H1 (cell line): ENCODE results near the gene P3H3. TPM values are rescaled to one million over a fixed set of nuclear protein-coding genes. Genes with fewer than 3 reads are reported as not detected.

Experiments used
- CTCF ChIA-PET: fragments of 300-600 bp; sonication (Branson Sonifier 250); formaldehyde crosslinking; loops from one replicate; lab custom pipeline; 2021; ENCODE audit not compliant: partially characterized antibody; lab: Charles Lee
- POLR2A ChIA-PET: fragments of 300-600 bp; sonication (Branson Sonifier 250); formaldehyde crosslinking; loops from one replicate; lab custom pipeline; 2021; ENCODE audit warnings: inconsistent platforms; ENCODE audit not compliant: partially characterized antibody; lab: Charles Lee
- DNase-seq, 2 experiments: peaks; one replicate each; pipeline versions ENCODE4 v3.0.0 to v3.0.0-alpha.2; 2010 to 2022; ENCODE audit warnings: low spot score in 2 of 2, low read depth in 1 of 2, mixed read lengths in 1 of 2
- FAIRE-seq: peaks from 2 replicates; lab custom pipeline; 2011; peaks lifted over from hg19 to GRCh38; lab: Jason Lieb, UNC
- H2AFZ ChIP-seq: 2 replicates; pipeline ENCODE4 v1.8.1; 2012; ENCODE audit warnings: low read length, inconsistent platforms
- H2AK5ac ChIP-seq: 2 replicates; pipeline ENCODE4 v1.6.1; 2013; ENCODE audit warnings: low read depth, low read length
- H2BK120ac ChIP-seq: replicated peaks from 2 replicates; pipeline ENCODE3; 2013; ENCODE audit warnings: low read depth, low read length, inconsistent platforms
- H2BK12ac ChIP-seq: 2 replicates; pipeline ENCODE4 v1.6.1; 2013; ENCODE audit warnings: low read depth, low read length
- H2BK15ac ChIP-seq: 2 replicates; pipeline ENCODE4 v1.6.1; 2013; ENCODE audit warnings: low read length
- H2BK20ac ChIP-seq: 2 replicates; pipeline ENCODE4 v1.6.1; 2013; ENCODE audit warnings: low read length
- H2BK5ac ChIP-seq: 2 replicates; pipeline ENCODE4 v1.6.1; 2013; ENCODE audit warnings: low read depth, low read length
- H3K14ac ChIP-seq: 2 replicates; pipeline ENCODE4 v1.6.1; 2013; ENCODE audit warnings: inconsistent platforms; ENCODE audit not compliant: insufficient read length
- H3K18ac ChIP-seq: 2 replicates; pipeline ENCODE4 v1.6.1; 2013; ENCODE audit warnings: low read length; ENCODE audit errors: extremely low read depth
- H3K23ac ChIP-seq: 2 replicates; pipeline ENCODE4 v1.6.1; 2013; ENCODE audit warnings: inconsistent platforms; ENCODE audit not compliant: insufficient read length
- H3K23me2 ChIP-seq: 2 replicates; pipeline ENCODE4 v1.6.1; 2013; ENCODE audit warnings: low read depth, low read length
- H3K27ac ChIP-seq: 2 replicates; pipeline ENCODE4 v1.6.1; 2011; ENCODE audit warnings: low read depth, low read length, inconsistent platforms
- H3K27me3 ChIP-seq, 4 experiments: replicated peaks in 1 of 4; 1 replicate in 1 of 4; 2 replicates in 3 of 4; pipeline versions ENCODE4 v1.6.1 to v1.8.1; 2011 to 2013; ENCODE audit warnings: low read length in 3 of 4, mild to moderate bottlenecking in 3 of 4, inconsistent platforms in 2 of 4, mixed read lengths in 2 of 4, moderate library complexity in 1 of 4; ENCODE audit not compliant: control insufficient read depth in 3 of 4, insufficient read depth in 3 of 4; ENCODE audit errors: extremely low read depth in 1 of 4
- H3K36me3 ChIP-seq, 4 experiments: 2 replicates each; pipeline versions ENCODE4 v1.6.1 to v1.8.1; 2011 to 2013; ENCODE audit warnings: mild to moderate bottlenecking in 4 of 4, low read length in 3 of 4, moderate library complexity in 2 of 4, control low read depth in 1 of 4, inconsistent platforms in 1 of 4; ENCODE audit not compliant: insufficient read depth in 4 of 4, control insufficient read depth in 2 of 4
- H3K4ac ChIP-seq: replicated peaks from 2 replicates; pipeline ENCODE3; 2013; ENCODE audit warnings: low read length, low read depth, mixed read lengths, inconsistent platforms; ENCODE audit not compliant: insufficient read length
- H3K4me1 ChIP-seq, 4 experiments: replicated peaks in 1 of 4; 1 replicate in 1 of 4; 2 replicates in 3 of 4; pipeline versions ENCODE4 v1.6.1 to v1.8.1; 2011 to 2013; ENCODE audit warnings: low read length in 3 of 4, inconsistent platforms in 2 of 4, mixed read lengths in 1 of 4; ENCODE audit not compliant: insufficient read depth in 4 of 4, control insufficient read depth in 3 of 4
- H3K4me2 ChIP-seq, 2 experiments: 2 replicates each; pipeline versions ENCODE4 v1.6.1 to v1.8.1; 2011 to 2013; ENCODE audit warnings: low read depth in 2 of 2, low read length in 2 of 2, control low read depth in 1 of 2, inconsistent platforms in 1 of 2, mild to moderate bottlenecking in 1 of 2; ENCODE audit not compliant: insufficient read depth in 1 of 2
- H3K4me3 ChIP-seq, 4 experiments: fragments of 200-600, 300-600 bp in 1 of 4; sonication (generic), shearing (Covaris generic), sonication (Bioruptor Twin) in 1 of 4; 2 replicates each; pipeline versions ENCODE4 v1.5.1 to v1.8.1; 2011 to 2016; ENCODE audit warnings: low read length in 4 of 4, low read depth in 3 of 4, control low read depth in 2 of 4, inconsistent platforms in 2 of 4, mild to moderate bottlenecking in 2 of 4, mixed read lengths in 1 of 4, moderate library complexity in 1 of 4; ENCODE audit not compliant: insufficient read depth in 2 of 4; ENCODE audit errors: extremely low read depth in 1 of 4
- H3K56ac ChIP-seq: replicated peaks from 2 replicates; pipeline ENCODE3; 2013; ENCODE audit warnings: low read depth, mild to moderate bottlenecking, mixed read lengths, low read length, inconsistent platforms; ENCODE audit not compliant: insufficient read length
- H3K79me1 ChIP-seq: 2 replicates; pipeline ENCODE4 v1.6.1; 2013; ENCODE audit warnings: low read depth, low read length, control low read depth
- H3K79me2 ChIP-seq, 2 experiments: 2 replicates each; pipeline versions ENCODE4 v1.6.1 to v1.8.1; 2012 to 2013; ENCODE audit warnings: low read length in 2 of 2, mild to moderate bottlenecking in 2 of 2, inconsistent platforms in 1 of 2; ENCODE audit not compliant: insufficient read depth in 2 of 2, control insufficient read depth in 1 of 2
- H3K9ac ChIP-seq, 4 experiments: replicated peaks in 1 of 4; 1 replicate in 1 of 4; 2 replicates in 3 of 4; pipeline versions ENCODE4 v1.6.1 to v1.8.1; 2011 to 2013; ENCODE audit warnings: low read depth in 3 of 4, low read length in 3 of 4, control low read depth in 2 of 4, mild to moderate bottlenecking in 2 of 4, moderate library complexity in 2 of 4, inconsistent platforms in 1 of 4; ENCODE audit errors: extremely low read depth in 1 of 4
- H3K9me3 ChIP-seq, 2 experiments: 2 replicates each; pipeline versions ENCODE4 v1.6.1 to v1.8.1; 2012 to 2013; ENCODE audit warnings: mild to moderate bottlenecking in 2 of 2, moderate library complexity in 2 of 2, control low read depth in 1 of 2, inconsistent platforms in 1 of 2, low read depth in 1 of 2, low read length in 1 of 2, mixed read lengths in 1 of 2; ENCODE audit not compliant: insufficient read depth in 2 of 2
- H4K20me1 ChIP-seq, 2 experiments: replicated peaks in 1 of 2; 2 replicates each; pipeline versions ENCODE3 to v1.8.1; 2011 to 2013; ENCODE audit warnings: inconsistent platforms in 2 of 2, low read length in 2 of 2, mild to moderate bottlenecking in 1 of 2; ENCODE audit not compliant: insufficient read depth in 2 of 2, control insufficient read depth in 1 of 2
- H4K5ac ChIP-seq: 2 replicates; pipeline ENCODE4 v1.6.1; 2013; ENCODE audit warnings: low read length, low read depth, mixed read lengths, inconsistent platforms; ENCODE audit not compliant: insufficient read length
- H4K8ac ChIP-seq: 2 replicates; pipeline ENCODE4 v1.8.0; 2013; ENCODE audit warnings: mild to moderate bottlenecking, moderate library complexity, low read length, inconsistent platforms; ENCODE audit not compliant: insufficient read depth; ENCODE audit errors: extremely low read depth
- H4K91ac ChIP-seq: replicated peaks from 2 replicates; pipeline ENCODE3; 2013; ENCODE audit warnings: low read length, mixed read lengths, inconsistent platforms; ENCODE audit not compliant: insufficient read length
- BACH1 ChIP-seq: IDR thresholded peaks from 2 replicates; pipeline ENCODE4 v1.6.1; 2012; ENCODE audit warnings: low read length, improper control_type of control experiment
- BRCA1 ChIP-seq: IDR thresholded peaks from 2 replicates; pipeline ENCODE4 v1.6.1; 2012; ENCODE audit warnings: low read depth, low read length, improper control_type of control experiment
- EP300 ChIP-seq, 2 experiments: IDR thresholded peaks; 1 replicate in 1 of 2; 2 replicates in 1 of 2; pipeline ENCODE4 v1.6.1; 2011 to 2012; ENCODE audit warnings: low read depth in 2 of 2, low read length in 2 of 2, mild to moderate bottlenecking in 2 of 2, borderline replicate concordance in 1 of 2, inconsistent platforms in 1 of 2, moderate library complexity in 1 of 2
- RBBP5 ChIP-seq: IDR thresholded peaks from 2 replicates; pipeline ENCODE4 v1.7.1; 2012; ENCODE audit warnings: low read depth, mild to moderate bottlenecking, inconsistent platforms, low read length, moderate library complexity, borderline replicate concordance
- SIN3A ChIP-seq, 2 experiments: IDR thresholded peaks in 1 of 2; conservative IDR thresholded peaks in 1 of 2; 2 replicates each; pipeline ENCODE4 v1.6.1; 2011 to 2012; ENCODE audit warnings: low read length in 2 of 2, improper control_type of control experiment in 1 of 2, low read depth in 1 of 2, mild to moderate bottlenecking in 1 of 2
- SP4 ChIP-seq: IDR thresholded peaks from 2 replicates; pipeline ENCODE4 v1.6.1; 2012; ENCODE audit warnings: low read length, inconsistent platforms
- SUZ12 ChIP-seq: fragments of 200-600 bp; sonication (generic); IDR thresholded peaks from 2 replicates; pipeline ENCODE4 v1.6.1; 2012; ENCODE audit warnings: mild to moderate bottlenecking, inconsistent platforms, low read length, moderate library complexity, mixed read lengths
- TCF12 ChIP-seq: IDR thresholded peaks from 2 replicates; pipeline ENCODE4 v1.6.1; 2011; ENCODE audit warnings: low read depth, mild to moderate bottlenecking, low read length
- WGBS, 2 experiments: shearing (Covaris generic) in 1 of 2; methylation state at CpG; one replicate each; pipeline versions ENCODE4 v1.1.6 to v1.1.7; 2013 to 2015; ENCODE audit warnings: low lambda C conversion rate in 2 of 2, mixed read lengths in 2 of 2, inconsistent platforms in 1 of 2, low coverage in 1 of 2, missing lambda C conversion rate in 1 of 2; ENCODE audit not compliant: insufficient replicate concordance in 2 of 2, insufficient coverage in 1 of 2, insufficient read length in 1 of 2; ENCODE audit errors: extremely low coverage in 1 of 2, missing lambda C conversion rate in 1 of 2; 5-methylcytosine and 5-hydroxymethylcytosine counted together
- polyA plus RNA-seq, 7 experiments: library from polyadenylated mRNA; depleted of rRNA in 3 of 7; stranded (reverse) in 5 of 7; unstranded in 2 of 7; fragments of >200 nt in 5 of 7; fragments of 200-250 nt in 2 of 7; gene quantifications; 1 replicate in 5 of 7; 2 replicates in 1 of 7; 4 replicates in 1 of 7; pipeline versions ENCODE4 v1.2.1 to v1.2.3, GENCODE V29; 2011 to 2013; ENCODE audit warnings: missing spikeins in 2 of 7, mixed read lengths in 2 of 7
- total RNA-seq: library from RNA; stranded (reverse); fragmentation: NEBNext Ultra II Directional; extraction: Animal tissue kit (Norgen Biotek cat#: 25700); gene quantifications from 2 replicates; pipeline ENCODE4 v1.2.1, GENCODE V29; 2021
- TF ChIP-seq, protein P1 (sequence below): IDR thresholded peaks from 2 replicates; pipeline ENCODE4 v1.6.1; 2011; ENCODE audit warnings: low read length, improper control_type of control experiment
- TF ChIP-seq, protein P2 (sequence below): IDR thresholded peaks from 2 replicates; pipeline ENCODE4 v1.6.1; 2011; ENCODE audit warnings: low read depth, mild to moderate bottlenecking, low read length; ENCODE audit not compliant: insufficient read depth
- TF ChIP-seq, protein P3 (sequence below): IDR thresholded peaks from 2 replicates; pipeline ENCODE4 v1.6.1; 2012; ENCODE audit warnings: inconsistent platforms

P3H3 gene
- total and polyA plus RNA-seq, 2 of the 8 experiments (the other 6 are each of a cell fraction or from before 2014, with no cell fraction given) = 22.9 to 43.5 TPM

DNA sequence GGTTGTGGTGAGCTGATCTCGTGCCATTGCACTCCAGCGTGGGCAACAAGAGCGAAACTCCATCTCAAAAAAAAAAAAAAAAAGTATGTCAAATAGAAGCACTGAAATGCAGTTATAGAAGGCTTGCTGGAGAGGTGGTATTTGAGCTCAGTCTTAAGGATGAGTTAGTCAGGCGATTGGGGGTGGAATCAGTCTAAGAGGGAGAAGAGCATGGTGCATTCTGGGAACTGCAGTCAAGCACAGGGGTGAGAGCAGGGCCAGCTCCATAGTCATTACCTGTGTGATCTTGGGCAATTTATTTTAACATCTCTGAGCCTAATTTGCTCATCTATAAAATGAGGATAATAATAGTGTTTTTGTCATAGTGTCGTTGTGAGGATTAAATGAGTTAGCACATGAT, 6.7 kb downstream of the P3H3 start:
- 92% methylated on average over 5 of the region's 5 CpGs; no CpG with 5 or more reads in 1 of the 2 experiments for WGBS, 2 experiments
- H3K4me2 ChIP-seq = no peak overlapping the region
- no peak overlapping the region for H4K8ac ChIP-seq
- H3K9me3 ChIP-seq = no peaks in the 10 kb centered on the region
- peaks cover 27 to 70% (median 54%) of the 10 kb centered on the region in 4 experiments for H3K36me3 ChIP-seq
- H3K79me1 ChIP-seq = peaks cover 4% of the 10 kb centered on the region
- no peak overlapping the region for H3K18ac ChIP-seq
- H2AK5ac ChIP-seq = no peak overlapping the region
- no peak overlapping the region for H3K4ac ChIP-seq
- H4K5ac ChIP-seq = no peak overlapping the region
- H4K91ac ChIP-seq = no peak overlapping the region
- no peaks in the 10 kb centered on the region for H3K23me2 ChIP-seq
- ChIA-PET CTCF (interaction anchor here (0.8 to 23.7 kb wide), 25 partner anchors 10 to 339 kb away, joined by 3 to 532 read pairs (median 6); partner anchors contain the start of genes CD4, CDCA3, COPS7A and GNB3), POLR2A (interaction anchor here (0.6 to 27.1 kb wide), 14 partner anchors 3 to 247 kb away, joined by 3 to 588 read pairs (median 4); partner anchors contain the start of genes C12orf57, CDCA3, GNB3 and GPR162)
- H3K79me2 ChIP-seq = peaks cover 0 to 3% of the 10 kb centered on the region in 2 experiments; a peak in 1 of 4 replicates
- H3K4me3 ChIP-seq = no peak overlapping the region
- FAIRE-seq = no peak
- no peak overlapping the region for H3K14ac ChIP-seq
- no peak overlapping the region for H3K56ac ChIP-seq
- H3K9ac ChIP-seq = no peak overlapping the region
- H2BK5ac ChIP-seq = no peak overlapping the region
- H2BK20ac ChIP-seq = no peak overlapping the region
- H3K23ac ChIP-seq = no peak overlapping the region
- H2BK120ac ChIP-seq = no peak overlapping the region
- no peak overlapping the region for H3K27ac ChIP-seq
- no peaks in the 10 kb centered on the region for H3K27me3 ChIP-seq
- H3K4me1 ChIP-seq = peaks cover 0 to 6% (median 1%) of the 10 kb centered on the region in 4 experiments; a peak in 5 of 7 replicates
- H2BK15ac ChIP-seq = no peak overlapping the region
- no peak overlapping the region for H2AFZ ChIP-seq
- H2BK12ac ChIP-seq = no peak overlapping the region
- peaks cover 8 to 9% of the 10 kb centered on the region in 2 experiments for H4K20me1 ChIP-seq
- no peak for DNase-seq
- TF ChIP-seq SUZ12 = no peak
- no peak for TF ChIP-seq SIN3A (conservative IDR thresholded peaks at IDR 0.05 in 1 of 2, IDR thresholded peaks at IDR 0.05 in 1 of 2; ENCODE audit: low read depth in 1 of 2, low read length in 2 of 2)
- no peak for TF ChIP-seq BRCA1
- no peak for TF ChIP-seq TCF12
- no peak for TF ChIP-seq BACH1
- no peak for TF ChIP-seq SP4
- TF ChIP-seq, protein P1, sequence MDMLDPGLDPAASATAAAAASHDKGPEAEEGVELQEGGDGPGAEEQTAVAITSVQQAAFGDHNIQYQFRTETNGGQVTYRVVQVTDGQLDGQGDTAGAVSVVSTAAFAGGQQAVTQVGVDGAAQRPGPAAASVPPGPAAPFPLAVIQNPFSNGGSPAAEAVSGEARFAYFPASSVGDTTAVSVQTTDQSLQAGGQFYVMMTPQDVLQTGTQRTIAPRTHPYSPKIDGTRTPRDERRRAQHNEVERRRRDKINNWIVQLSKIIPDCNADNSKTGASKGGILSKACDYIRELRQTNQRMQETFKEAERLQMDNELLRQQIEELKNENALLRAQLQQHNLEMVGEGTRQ = no peak
- TF ChIP-seq EP300 (IDR thresholded peaks at IDR 0.05; ENCODE audit: borderline replicate concordance in 1 of 2, low read depth in 2 of 2, low read length in 2 of 2) = no peak
- TF ChIP-seq RBBP5 = no peak
- TF ChIP-seq, protein P2, sequence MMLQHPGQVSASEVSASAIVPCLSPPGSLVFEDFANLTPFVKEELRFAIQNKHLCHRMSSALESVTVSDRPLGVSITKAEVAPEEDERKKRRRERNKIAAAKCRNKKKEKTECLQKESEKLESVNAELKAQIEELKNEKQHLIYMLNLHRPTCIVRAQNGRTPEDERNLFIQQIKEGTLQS = no peak
- TF ChIP-seq, protein P3, sequence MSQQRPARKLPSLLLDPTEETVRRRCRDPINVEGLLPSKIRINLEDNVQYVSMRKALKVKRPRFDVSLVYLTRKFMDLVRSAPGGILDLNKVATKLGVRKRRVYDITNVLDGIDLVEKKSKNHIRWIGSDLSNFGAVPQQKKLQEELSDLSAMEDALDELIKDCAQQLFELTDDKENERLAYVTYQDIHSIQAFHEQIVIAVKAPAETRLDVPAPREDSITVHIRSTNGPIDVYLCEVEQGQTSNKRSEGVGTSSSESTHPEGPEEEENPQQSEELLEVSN = no peak
